HEK293 (cell line): ENCODE results near the gene PTPRN2.

ENCODE experiments used
- CTCF ChIA-PET: fragments of 350-600 bp; formaldehyde crosslinking; extraction: SDS; loops from one replicate; lab custom pipeline; 2021; ENCODE audit warnings: antibody characterized with exemption; lab: Yijun Ruan, JAX
- POLR2A ChIA-PET: fragments of 300-600 bp; formaldehyde crosslinking; extraction: SDS; loops from one replicate; lab custom pipeline; 2020; ENCODE audit warnings: antibody characterized with exemption, inconsistent platforms; lab: Yijun Ruan, JAX
- H3K27ac ChIP-seq: fragments of 200-500 bp; sonication (Bioruptor generic); 2 replicates; pipeline ENCODE4 v1.5.1; 2014; ENCODE audit warnings: low read depth, low read length, control low read depth, inconsistent platforms; ENCODE audit errors: extremely low read depth
- H3K36me3 ChIP-seq, 2 experiments: fragments of 200-500 bp in 1 of 2; sonication (Bioruptor generic) in 1 of 2; 1 replicate in 1 of 2; 2 replicates in 1 of 2; pipeline ENCODE4 v1.5.1; 2014 to 2017; ENCODE audit warnings: inconsistent platforms in 2 of 2, low read length in 2 of 2; ENCODE audit not compliant: control insufficient read depth in 2 of 2, insufficient read depth in 1 of 2
- H3K4me1 ChIP-seq: fragments of 200-500 bp; sonication (Bioruptor generic); 2 replicates; pipeline ENCODE4 v1.5.1; 2014; ENCODE audit warnings: mild to moderate bottlenecking, low read length, inconsistent platforms; ENCODE audit not compliant: control insufficient read depth, insufficient read depth
- H3K4me3 ChIP-seq: 2 replicates; pipeline ENCODE4 v1.5.1; 2011; ENCODE audit warnings: low read depth, mild to moderate bottlenecking, control low read depth, low read length, moderate library complexity
- H3K9me3 ChIP-seq: fragments of 200-500 bp; sonication (Bioruptor generic); 2 replicates; pipeline ENCODE4 v1.5.1; 2014; ENCODE audit warnings: low read depth, low read length, inconsistent platforms; ENCODE audit not compliant: control insufficient read depth, insufficient read depth
- HOXD13 ChIP-seq: sonication (generic); formaldehyde crosslinking; IDR thresholded peaks from 2 replicates; pipeline ENCODE4 v1.8.0; 2022; ENCODE audit warnings: missing genetic modification reagents, borderline replicate concordance
- KLF1 ChIP-seq: fragments of 450-650 bp; formaldehyde crosslinking; IDR thresholded peaks from 2 replicates; pipeline ENCODE4 v1.5.1; 2016; ENCODE audit warnings: missing biosample characterization, missing genetic modification characterization
- YY1 ChIP-seq: fragments of 450-650 bp; formaldehyde crosslinking; IDR thresholded peaks from 2 replicates; pipeline ENCODE4 v1.5.1; 2018; ENCODE audit warnings: missing biosample characterization, missing genetic modification characterization
- ZIC2 ChIP-seq: fragments of 450-650 bp; formaldehyde crosslinking; IDR thresholded peaks from 2 replicates; pipeline ENCODE4 v1.5.1; 2016; ENCODE audit warnings: missing biosample characterization, missing genetic modification characterization
- ZNF112 ChIP-seq: fragments of 450-650 bp; formaldehyde crosslinking; IDR thresholded peaks from 2 replicates; pipeline ENCODE4 v1.5.0; 2017; ENCODE audit warnings: missing biosample characterization, missing genetic modification characterization
- ZNF2 ChIP-seq: fragments of 450-650 bp; formaldehyde crosslinking; IDR thresholded peaks from 2 replicates; pipeline ENCODE4 v1.5.1; 2016; ENCODE audit warnings: missing biosample characterization, missing genetic modification characterization
- ZNF221 ChIP-seq: fragments of 450-650 bp; formaldehyde crosslinking; IDR thresholded peaks from 2 replicates; pipeline ENCODE4 v1.5.1; 2017; ENCODE audit warnings: missing biosample characterization, missing genetic modification characterization, borderline replicate concordance
- ZNF23 ChIP-seq: fragments of 450-650 bp; formaldehyde crosslinking; IDR thresholded peaks from 2 replicates; pipeline ENCODE4 v1.5.1; 2016; ENCODE audit warnings: missing biosample characterization, missing genetic modification characterization, borderline replicate concordance
- ZNF324 ChIP-seq: fragments of 450-650 bp; formaldehyde crosslinking; IDR thresholded peaks from 2 replicates; pipeline ENCODE4 v1.5.1; 2016; ENCODE audit warnings: missing biosample characterization, missing genetic modification characterization
- ZNF549 ChIP-seq: fragments of 450-650 bp; IDR thresholded peaks from 2 replicates; pipeline ENCODE4 v1.5.1; 2018; ENCODE audit warnings: missing biosample characterization, missing genetic modification characterization, mild to moderate bottlenecking, inconsistent platforms, moderate library complexity
- ZNF776 ChIP-seq: fragments of 450-650 bp; formaldehyde crosslinking; IDR thresholded peaks from 2 replicates; pipeline ENCODE4 v1.5.0; 2017; ENCODE audit warnings: missing biosample characterization, missing genetic modification characterization, borderline replicate concordance
- TF ChIP-seq, protein P1 (sequence below): fragments of 450-650 bp; formaldehyde crosslinking; IDR thresholded peaks from 2 replicates; pipeline ENCODE4 v1.5.1; 2016; ENCODE audit warnings: missing biosample characterization, missing genetic modification characterization
- TF ChIP-seq, protein P2 (sequence below): fragments of 450-650 bp; formaldehyde crosslinking; IDR thresholded peaks from 2 replicates; pipeline ENCODE4 v1.5.1; 2017; ENCODE audit warnings: missing biosample characterization, missing genetic modification characterization
- TF ChIP-seq, protein P3 (sequence below): fragments of 450-650 bp; formaldehyde crosslinking; IDR thresholded peaks from 2 replicates; pipeline ENCODE4 v1.5.1; 2016; ENCODE audit warnings: missing biosample characterization, missing genetic modification characterization
- TF ChIP-seq, protein P4 (sequence below): fragments of 450-650 bp; formaldehyde crosslinking; IDR thresholded peaks from 2 replicates; pipeline ENCODE4; 2016; ENCODE audit warnings: missing biosample characterization, missing genetic modification characterization

Gene PTPRN2

DNA sequence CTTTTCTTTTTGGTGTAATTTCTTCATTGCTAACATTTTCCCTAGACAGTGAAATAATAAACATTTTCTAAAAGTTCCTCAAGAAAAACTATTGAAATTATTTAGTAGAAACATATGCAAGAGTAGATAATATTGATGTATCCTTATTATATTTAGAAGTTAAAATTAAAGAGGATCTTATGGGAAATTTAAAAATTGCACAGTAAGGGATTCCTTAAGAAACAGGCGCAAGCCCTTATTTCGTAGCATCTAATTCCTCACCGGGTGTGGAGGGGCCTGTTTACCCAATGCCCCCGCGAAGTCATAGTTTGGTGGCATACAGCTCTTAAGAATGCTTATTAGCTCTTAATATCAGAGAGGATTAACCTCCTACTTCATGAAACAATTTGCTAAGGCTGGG lies 783.7 kb downstream of the PTPRN2 start (continued):
- TF ChIP-seq ZNF221 (tag by site-specific recombination), result no peak
- TF ChIP-seq, protein P1, sequence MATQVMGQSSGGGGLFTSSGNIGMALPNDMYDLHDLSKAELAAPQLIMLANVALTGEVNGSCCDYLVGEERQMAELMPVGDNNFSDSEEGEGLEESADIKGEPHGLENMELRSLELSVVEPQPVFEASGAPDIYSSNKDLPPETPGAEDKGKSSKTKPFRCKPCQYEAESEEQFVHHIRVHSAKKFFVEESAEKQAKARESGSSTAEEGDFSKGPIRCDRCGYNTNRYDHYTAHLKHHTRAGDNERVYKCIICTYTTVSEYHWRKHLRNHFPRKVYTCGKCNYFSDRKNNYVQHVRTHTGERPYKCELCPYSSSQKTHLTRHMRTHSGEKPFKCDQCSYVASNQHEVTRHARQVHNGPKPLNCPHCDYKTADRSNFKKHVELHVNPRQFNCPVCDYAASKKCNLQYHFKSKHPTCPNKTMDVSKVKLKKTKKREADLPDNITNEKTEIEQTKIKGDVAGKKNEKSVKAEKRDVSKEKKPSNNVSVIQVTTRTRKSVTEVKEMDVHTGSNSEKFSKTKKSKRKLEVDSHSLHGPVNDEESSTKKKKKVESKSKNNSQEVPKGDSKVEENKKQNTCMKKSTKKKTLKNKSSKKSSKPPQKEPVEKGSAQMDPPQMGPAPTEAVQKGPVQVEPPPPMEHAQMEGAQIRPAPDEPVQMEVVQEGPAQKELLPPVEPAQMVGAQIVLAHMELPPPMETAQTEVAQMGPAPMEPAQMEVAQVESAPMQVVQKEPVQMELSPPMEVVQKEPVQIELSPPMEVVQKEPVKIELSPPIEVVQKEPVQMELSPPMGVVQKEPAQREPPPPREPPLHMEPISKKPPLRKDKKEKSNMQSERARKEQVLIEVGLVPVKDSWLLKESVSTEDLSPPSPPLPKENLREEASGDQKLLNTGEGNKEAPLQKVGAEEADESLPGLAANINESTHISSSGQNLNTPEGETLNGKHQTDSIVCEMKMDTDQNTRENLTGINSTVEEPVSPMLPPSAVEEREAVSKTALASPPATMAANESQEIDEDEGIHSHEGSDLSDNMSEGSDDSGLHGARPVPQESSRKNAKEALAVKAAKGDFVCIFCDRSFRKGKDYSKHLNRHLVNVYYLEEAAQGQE, result no peak
- TF ChIP-seq ZNF2 (tag by site-specific recombination), result no peak

DNA sequence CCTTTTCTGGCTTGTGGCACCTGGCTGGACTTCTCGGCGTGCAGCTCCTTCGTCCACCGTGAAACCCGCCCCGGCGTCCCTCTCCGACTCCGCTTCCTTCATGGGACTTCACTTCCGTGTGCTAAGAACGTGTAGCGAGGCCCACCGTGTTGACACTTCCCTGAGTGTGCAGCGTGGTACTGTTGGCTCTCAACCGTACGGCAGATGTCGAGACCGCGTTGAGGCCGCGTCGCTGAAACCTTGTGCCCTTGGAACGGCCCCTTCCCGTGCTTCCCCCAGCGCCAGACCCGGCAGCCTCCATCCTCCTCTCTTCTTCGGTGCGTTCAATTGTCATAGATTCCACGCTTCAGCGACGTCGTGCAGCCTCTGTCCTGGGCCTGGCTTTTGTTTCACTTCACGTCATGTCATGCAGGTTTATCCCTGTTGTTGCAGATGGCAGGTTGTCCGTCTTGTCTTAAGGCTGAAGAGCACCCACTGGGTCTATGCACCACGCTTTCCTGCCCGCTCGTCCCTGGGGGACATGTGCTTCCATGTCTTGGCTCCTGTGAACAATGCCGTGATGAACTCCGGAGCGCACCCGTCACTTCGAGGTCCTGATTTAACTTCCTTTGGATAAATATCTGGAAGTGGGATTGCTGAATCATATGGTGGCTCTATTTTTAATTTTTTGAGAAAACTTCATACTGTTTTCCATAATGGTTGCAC lies 785.5 kb downstream of the PTPRN2 start:
- Histone ChIP-seq H3K36me3 (no peaks in the 10 kb centered on the region), H3K4me1 (no peaks in the 10 kb centered on the region), H3K27ac (no peak overlapping the region), H3K9me3 (no peaks in the 10 kb centered on the region), H3K4me3 (no peak overlapping the region)
- CTCF ChIA-PET, result interaction anchor here (0.6 kb wide), 1 partner anchor 408 kb away, joined by 3 read pairs; no protein-coding TSS in a partner anchor
- TF ChIP-seq ZNF23 (tag by site-specific recombination) (no peak), ZNF549 (no peak), HOXD13 (CRISPR knock-in tag) (no peak), ZNF324 (tag by site-specific recombination) (no peak), ZIC2 (no peak), KLF1 (tag by site-specific recombination) (no peak), ZNF112 (tag by site-specific recombination) (no peak), YY1 (no peak)
- TF ChIP-seq, protein P2, sequence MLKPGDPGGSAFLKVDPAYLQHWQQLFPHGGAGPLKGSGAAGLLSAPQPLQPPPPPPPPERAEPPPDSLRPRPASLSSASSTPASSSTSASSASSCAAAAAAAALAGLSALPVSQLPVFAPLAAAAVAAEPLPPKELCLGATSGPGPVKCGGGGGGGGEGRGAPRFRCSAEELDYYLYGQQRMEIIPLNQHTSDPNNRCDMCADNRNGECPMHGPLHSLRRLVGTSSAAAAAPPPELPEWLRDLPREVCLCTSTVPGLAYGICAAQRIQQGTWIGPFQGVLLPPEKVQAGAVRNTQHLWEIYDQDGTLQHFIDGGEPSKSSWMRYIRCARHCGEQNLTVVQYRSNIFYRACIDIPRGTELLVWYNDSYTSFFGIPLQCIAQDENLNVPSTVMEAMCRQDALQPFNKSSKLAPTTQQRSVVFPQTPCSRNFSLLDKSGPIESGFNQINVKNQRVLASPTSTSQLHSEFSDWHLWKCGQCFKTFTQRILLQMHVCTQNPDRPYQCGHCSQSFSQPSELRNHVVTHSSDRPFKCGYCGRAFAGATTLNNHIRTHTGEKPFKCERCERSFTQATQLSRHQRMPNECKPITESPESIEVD (tag by site-specific recombination), result no peak
- POLR2A ChIA-PET, result no interaction called here

DNA sequence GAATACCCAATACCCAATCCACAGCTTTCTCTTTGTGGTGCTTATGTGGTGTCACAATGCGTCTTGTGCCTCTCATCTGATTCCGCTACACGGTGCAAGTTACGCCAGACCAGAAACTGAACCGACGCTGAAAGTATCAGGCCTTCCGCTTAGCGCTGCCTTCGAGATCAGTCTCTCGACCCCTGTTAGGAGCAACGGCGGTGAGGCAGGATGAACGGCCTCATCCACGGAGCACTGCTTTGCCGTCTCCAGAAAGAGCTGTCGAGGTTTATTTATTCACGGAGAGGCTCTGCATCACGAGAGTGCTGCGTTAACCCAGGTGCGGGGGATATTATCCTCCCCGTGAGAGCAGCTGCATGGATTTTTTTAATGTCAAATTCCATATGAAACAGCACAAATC lies 786.5 kb downstream of the PTPRN2 start:
- ChIA-PET CTCF (interaction anchor here (0.6 kb wide), 1 partner anchor 407 kb away, joined by 3 read pairs; no protein-coding TSS in a partner anchor), POLR2A (no interaction called here)
- no peaks in the 10 kb centered on the region for H3K4me1 ChIP-seq
- no peak overlapping the region for H3K27ac ChIP-seq
- H3K9me3 ChIP-seq, result no peaks in the 10 kb centered on the region
- no peaks in the 10 kb centered on the region for H3K36me3 ChIP-seq
- no peak for TF ChIP-seq ZNF776
- TF ChIP-seq, protein P3, sequence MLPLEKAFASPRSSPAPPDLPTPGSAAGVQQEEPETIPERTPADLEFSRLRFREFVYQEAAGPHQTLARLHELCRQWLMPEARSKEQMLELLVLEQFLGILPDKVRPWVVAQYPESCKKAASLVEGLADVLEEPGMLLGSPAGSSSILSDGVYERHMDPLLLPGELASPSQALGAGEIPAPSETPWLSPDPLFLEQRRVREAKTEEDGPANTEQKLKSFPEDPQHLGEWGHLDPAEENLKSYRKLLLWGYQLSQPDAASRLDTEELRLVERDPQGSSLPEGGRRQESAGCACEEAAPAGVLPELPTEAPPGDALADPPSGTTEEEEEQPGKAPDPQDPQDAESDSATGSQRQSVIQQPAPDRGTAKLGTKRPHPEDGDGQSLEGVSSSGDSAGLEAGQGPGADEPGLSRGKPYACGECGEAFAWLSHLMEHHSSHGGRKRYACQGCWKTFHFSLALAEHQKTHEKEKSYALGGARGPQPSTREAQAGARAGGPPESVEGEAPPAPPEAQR, result no peak
- TF ChIP-seq, protein P4, sequence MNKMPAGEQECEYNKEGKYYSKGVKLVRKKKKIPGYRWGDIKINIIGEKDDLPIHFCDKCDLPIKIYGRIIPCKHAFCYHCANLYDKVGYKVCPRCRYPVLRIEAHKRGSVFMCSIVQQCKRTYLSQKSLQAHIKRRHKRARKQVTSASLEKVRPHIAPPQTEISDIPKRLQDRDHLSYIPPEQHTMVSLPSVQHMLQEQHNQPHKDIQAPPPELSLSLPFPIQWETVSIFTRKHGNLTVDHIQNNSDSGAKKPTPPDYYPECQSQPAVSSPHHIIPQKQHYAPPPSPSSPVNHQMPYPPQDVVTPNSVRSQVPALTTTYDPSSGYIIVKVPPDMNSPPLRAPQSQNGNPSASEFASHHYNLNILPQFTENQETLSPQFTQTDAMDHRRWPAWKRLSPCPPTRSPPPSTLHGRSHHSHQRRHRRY (tag by site-specific recombination), result no peak
- TF ChIP-seq, all 188 proteins: peak for 0
- no peak overlapping the region for H3K4me3 ChIP-seq
